Measurements from ENCODE around the gene CHRNA1. TPM values are rescaled to one million over a fixed set of nuclear protein-coding genes. Genes with fewer than 3 reads are reported as not detected.

Gene CHRNA1
- total RNA-seq, 1 donor from 2014 or later = 3.7 TPM

DNA sequence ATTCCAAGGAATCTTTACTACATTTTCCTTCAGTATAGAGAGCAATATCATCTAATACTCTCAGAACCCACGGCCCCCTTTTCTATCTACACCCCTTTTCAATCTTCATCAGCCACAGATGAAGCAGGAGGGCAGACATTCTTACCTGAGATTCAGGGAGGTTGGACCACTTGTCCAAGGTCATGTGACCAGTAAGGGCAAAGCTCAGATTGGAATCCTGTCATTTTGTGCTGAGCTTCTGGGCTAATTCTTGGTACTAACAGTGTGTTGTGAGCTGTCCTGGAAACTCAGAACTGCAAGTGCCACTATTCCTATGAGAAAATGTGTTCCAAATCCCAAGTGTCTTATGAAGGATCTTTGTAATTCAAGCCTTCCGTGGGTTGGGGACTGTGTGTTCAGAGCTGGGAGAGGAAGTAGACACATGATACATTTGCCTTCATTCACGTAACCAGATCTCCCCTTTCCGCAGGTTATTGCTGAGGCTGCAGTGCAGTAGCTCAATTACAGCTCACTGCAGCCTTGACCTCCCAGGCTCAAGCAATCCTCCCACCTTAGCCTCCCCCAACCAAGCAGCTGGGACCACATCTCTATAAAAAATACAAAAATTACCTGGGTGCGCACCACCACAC is 3.3 kb downstream of the CHRNA1 start:
- Histone ChIP-seq H2AFZ (ENCODE audit: low read depth, low read length) (no peak overlapping the region), H3K27me3 (ENCODE audit: insufficient read depth, low read length) (no peaks in the 10 kb centered on the region), H3K4me2 (ENCODE audit: low read length) (no peak overlapping the region), H3K9ac (ENCODE audit: low read length) (no peak overlapping the region), H4K20me1 (ENCODE audit: insufficient read depth, low read length) (no peaks in the 10 kb centered on the region), H3K36me3 (ENCODE audit: insufficient read depth, low read length) (no peaks in the 10 kb centered on the region), H3K4me1 (ENCODE audit: insufficient read depth, low read length) (peaks cover 11% of the 10 kb centered on the region), H3K27ac (ENCODE audit: low read depth, low read length) (no peak overlapping the region), H3K79me2 (ENCODE audit: insufficient read depth, low read length) (no peaks in the 10 kb centered on the region), H3K9me3 (ENCODE audit: insufficient read depth, low read depth, low read length) (no peaks in the 10 kb centered on the region), H3K4me3 (ENCODE audit: insufficient read depth, low read depth, low read length) (no peak overlapping the region)
- Mint-ChIP-seq H3K4me1 (ENCODE audit: low read depth, unreplicated experiment) (peaks cover 42% of the 10 kb centered on the region), H3K27me3 (ENCODE audit: low read depth, unreplicated experiment) (peaks cover 2% of the 10 kb centered on the region), H3K27ac (ENCODE audit: unreplicated experiment) (peak overlapping the region; percentile 29), H3K36me3 (ENCODE audit: low read depth, unreplicated experiment) (no peaks in the 10 kb centered on the region), H3K9me3 (ENCODE audit: unreplicated experiment) (no peaks in the 10 kb centered on the region), H3K4me3 (ENCODE audit: unreplicated experiment) (no peak overlapping the region)
- DNase-seq (ENCODE audit: low read depth) = no peak
- TF ChIP-seq, protein P1, sequence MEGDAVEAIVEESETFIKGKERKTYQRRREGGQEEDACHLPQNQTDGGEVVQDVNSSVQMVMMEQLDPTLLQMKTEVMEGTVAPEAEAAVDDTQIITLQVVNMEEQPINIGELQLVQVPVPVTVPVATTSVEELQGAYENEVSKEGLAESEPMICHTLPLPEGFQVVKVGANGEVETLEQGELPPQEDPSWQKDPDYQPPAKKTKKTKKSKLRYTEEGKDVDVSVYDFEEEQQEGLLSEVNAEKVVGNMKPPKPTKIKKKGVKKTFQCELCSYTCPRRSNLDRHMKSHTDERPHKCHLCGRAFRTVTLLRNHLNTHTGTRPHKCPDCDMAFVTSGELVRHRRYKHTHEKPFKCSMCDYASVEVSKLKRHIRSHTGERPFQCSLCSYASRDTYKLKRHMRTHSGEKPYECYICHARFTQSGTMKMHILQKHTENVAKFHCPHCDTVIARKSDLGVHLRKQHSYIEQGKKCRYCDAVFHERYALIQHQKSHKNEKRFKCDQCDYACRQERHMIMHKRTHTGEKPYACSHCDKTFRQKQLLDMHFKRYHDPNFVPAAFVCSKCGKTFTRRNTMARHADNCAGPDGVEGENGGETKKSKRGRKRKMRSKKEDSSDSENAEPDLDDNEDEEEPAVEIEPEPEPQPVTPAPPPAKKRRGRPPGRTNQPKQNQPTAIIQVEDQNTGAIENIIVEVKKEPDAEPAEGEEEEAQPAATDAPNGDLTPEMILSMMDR (IDR thresholded peaks at IDR 0.05; ENCODE audit: insufficient read depth, low read depth, low read length) = no peak
- no peak for TF ChIP-seq EZH2 (IDR thresholded peaks at IDR 0.05; ENCODE audit: insufficient read depth, low read length)
- FAIRE-seq = no peak

DNA sequence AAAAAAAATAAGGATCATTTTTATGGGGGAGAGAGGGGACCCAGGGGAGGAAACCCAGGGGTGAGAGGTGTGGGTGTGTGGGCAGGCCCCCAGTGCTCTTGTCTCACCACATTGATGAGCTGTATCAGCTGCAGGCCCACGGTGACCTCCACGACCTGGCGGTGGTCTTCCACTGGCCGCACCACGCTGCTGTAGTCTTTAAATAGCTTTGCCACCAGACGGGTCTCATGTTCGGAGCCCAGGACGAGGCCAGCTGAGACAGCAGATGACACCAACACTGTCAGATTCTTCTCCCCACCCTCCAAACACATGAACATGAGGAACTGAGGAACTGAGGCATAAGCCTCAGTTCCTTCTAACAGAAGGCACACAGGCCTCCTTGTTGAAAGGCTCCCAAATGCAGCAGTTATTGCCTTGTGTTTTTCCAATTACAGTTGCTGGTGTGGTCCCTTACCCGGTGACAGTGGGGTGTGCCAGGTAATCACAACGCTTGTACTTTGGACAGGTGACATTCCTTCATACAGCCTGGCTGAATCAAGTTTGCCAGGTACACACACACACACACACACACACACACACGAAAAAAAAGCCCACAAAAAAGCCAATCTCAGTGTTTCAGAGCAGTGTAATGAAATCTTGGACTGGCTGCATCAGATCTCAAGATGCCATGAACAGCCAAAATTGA is 4.7 kb downstream of the CHRNA1 start:
- peaks cover 31% of the 10 kb centered on the region for H3K4me1 Mint-ChIP-seq (ENCODE audit: low read depth, unreplicated experiment)
- no peaks in the 10 kb centered on the region for H3K36me3 Mint-ChIP-seq (ENCODE audit: low read depth, unreplicated experiment)
- Histone ChIP-seq H3K9ac (ENCODE audit: low read length) (no peak overlapping the region), H3K27me3 (ENCODE audit: insufficient read depth, low read length) (no peaks in the 10 kb centered on the region), H3K4me3 (ENCODE audit: insufficient read depth, low read depth, low read length) (no peak overlapping the region), H2AFZ (ENCODE audit: low read depth, low read length) (no peak overlapping the region), H3K4me1 (ENCODE audit: insufficient read depth, low read length) (peaks cover 5% of the 10 kb centered on the region), H3K79me2 (ENCODE audit: insufficient read depth, low read length) (no peaks in the 10 kb centered on the region), H3K36me3 (ENCODE audit: insufficient read depth, low read length) (no peaks in the 10 kb centered on the region), H3K9me3 (ENCODE audit: insufficient read depth, low read depth, low read length) (no peaks in the 10 kb centered on the region), H4K20me1 (ENCODE audit: insufficient read depth, low read length) (no peaks in the 10 kb centered on the region), H3K4me2 (ENCODE audit: low read length) (no peak overlapping the region), H3K27ac (ENCODE audit: low read depth, low read length) (no peak overlapping the region)
- no peak overlapping the region for H3K27ac Mint-ChIP-seq (ENCODE audit: unreplicated experiment)
- FAIRE-seq = no peak
- TF ChIP-seq, protein P1 (IDR thresholded peaks at IDR 0.05; ENCODE audit: insufficient read depth, low read depth, low read length) = no peak
- no peak for TF ChIP-seq EZH2 (IDR thresholded peaks at IDR 0.05; ENCODE audit: insufficient read depth, low read length)
- no peak for DNase-seq (ENCODE audit: low read depth)
- H3K27me3 Mint-ChIP-seq (ENCODE audit: low read depth, unreplicated experiment) = peaks cover 2% of the 10 kb centered on the region
- no peak overlapping the region for H3K4me3 Mint-ChIP-seq (ENCODE audit: unreplicated experiment)
- no peaks in the 10 kb centered on the region for H3K9me3 Mint-ChIP-seq (ENCODE audit: unreplicated experiment)

DNA sequence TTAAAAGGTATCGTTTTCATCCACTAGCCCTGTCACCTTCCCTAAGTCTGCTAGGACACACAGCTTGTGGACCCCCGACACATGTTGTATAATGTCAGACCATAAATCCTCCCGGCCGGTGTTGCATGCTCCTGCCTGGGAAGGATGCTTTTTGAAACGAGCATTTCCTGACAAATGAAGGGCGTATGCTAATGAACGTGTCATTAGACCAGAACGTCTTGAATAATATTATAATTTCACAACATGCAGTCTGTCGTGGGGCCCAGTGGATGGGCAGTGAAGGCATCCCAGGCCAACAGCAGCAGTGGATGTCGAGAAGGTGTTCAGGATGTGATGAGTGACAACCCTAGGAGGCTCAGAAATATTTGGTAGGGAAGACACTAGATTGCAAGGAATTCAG is 7.5 kb downstream of the CHRNA1 start:
- Histone ChIP-seq H3K4me2 (ENCODE audit: low read length) (no peak overlapping the region), H3K4me1 (ENCODE audit: insufficient read depth, low read length) (no peaks in the 10 kb centered on the region), H3K27me3 (ENCODE audit: insufficient read depth, low read length) (no peaks in the 10 kb centered on the region), H3K9ac (ENCODE audit: low read length) (no peak overlapping the region), H3K36me3 (ENCODE audit: insufficient read depth, low read length) (no peaks in the 10 kb centered on the region), H3K4me3 (ENCODE audit: insufficient read depth, low read depth, low read length) (no peak overlapping the region), H3K27ac (ENCODE audit: low read depth, low read length) (no peak overlapping the region), H3K79me2 (ENCODE audit: insufficient read depth, low read length) (no peaks in the 10 kb centered on the region), H2AFZ (ENCODE audit: low read depth, low read length) (no peak overlapping the region), H3K9me3 (ENCODE audit: insufficient read depth, low read depth, low read length) (no peaks in the 10 kb centered on the region), H4K20me1 (ENCODE audit: insufficient read depth, low read length) (no peaks in the 10 kb centered on the region)
- Mint-ChIP-seq H3K36me3 (ENCODE audit: low read depth, unreplicated experiment) (no peaks in the 10 kb centered on the region), H3K4me3 (ENCODE audit: unreplicated experiment) (no peak overlapping the region), H3K9me3 (ENCODE audit: unreplicated experiment) (no peaks in the 10 kb centered on the region), H3K27me3 (ENCODE audit: low read depth, unreplicated experiment) (peaks cover 2% of the 10 kb centered on the region), H3K27ac (ENCODE audit: unreplicated experiment) (no peak overlapping the region), H3K4me1 (ENCODE audit: low read depth, unreplicated experiment) (peaks cover 7% of the 10 kb centered on the region)
- TF ChIP-seq, protein P1 (IDR thresholded peaks at IDR 0.05; ENCODE audit: insufficient read depth, low read depth, low read length) = no peak
- TF ChIP-seq EZH2 (IDR thresholded peaks at IDR 0.05; ENCODE audit: insufficient read depth, low read length) = no peak
- no peak for DNase-seq (ENCODE audit: low read depth)
- no peak for FAIRE-seq
